ENCODE results near the gene CFI. TPM values are rescaled to one million over a fixed set of nuclear protein-coding genes. Genes with fewer than 3 reads are reported as not detected.

Gene CFI
- total and polyA plus RNA-seq, 12 donors = 5.9 to 219 (median 77.1) TPM

- Histone ChIP-seq H3K4me3 (peak overlapping the region in 1 of 4 donors; percentile 80), H3K27me3 (no peaks in the 10 kb centered on the region), H3K4me1 (replicated peaks in 1 of 2) (peaks cover 10 to 20% of the 10 kb centered on the region in 2 donors), H3K36me3 (replicated peaks in 1 of 2) (peaks cover 0 to 26% of the 10 kb centered on the region in 2 donors), H3K9me3 (replicated peaks in 1 of 3) (no peaks in the 10 kb centered on the region), H3K27ac (peak overlapping the region in 1 of 5 donors; percentile 89)
- TF ChIP-seq POLR2A (IDR thresholded peaks at IDR 0.05) = no peak
- TF ChIP-seq CTCF (IDR thresholded peaks at IDR 0.05) = no peak
- WGBS, 4 donors = 30 to 48% (median 41%) methylated on average over 1 of the region's 1 CpG
- intact Hi-C loops (cut with DNase I) = loop anchor here in 1 of 2 donors (5.0 kb wide), 1 partner anchor 115 kb away; the partner anchor contains the start of gene CASP6
- no peak for DNase-seq
Observed at GRCh38 chr4:109816894-109817293, 15.1 kb upstream of the CFI start.

GRCh38 chr4:109816082-109816442 is 14.3 kb upstream of the CFI start:
- Histone ChIP-seq H3K4me3 (peak overlapping the region; percentile 68 to 88 (median 81)), H3K9me3 (replicated peaks in 1 of 3) (no peaks in the 10 kb centered on the region), H3K27me3 (no peaks in the 10 kb centered on the region), H3K4me1 (replicated peaks in 1 of 2) (peaks cover 10 to 20% of the 10 kb centered on the region in 2 donors), H3K27ac (peak overlapping the region in 2 of 5 donors; percentile 83 to 89), H3K36me3 (replicated peaks in 1 of 2) (peaks cover 0 to 20% of the 10 kb centered on the region in 2 donors)
- WGBS, 4 donors = 0 to 1% (median 0%) methylated on average over 16 to 19 of the region's 19 CpGs
- TF ChIP-seq POLR2A (IDR thresholded peaks at IDR 0.05) (no peak), CTCF (IDR thresholded peaks at IDR 0.05) (no peak)
- intact Hi-C loops (cut with DNase I) = loop anchor here in 1 of 2 donors (5.0 kb wide), 1 partner anchor 114 kb away; the partner anchor contains the start of gene CASP6
- peak in 2 of 7 donors; percentile 8 to 15 for DNase-seq

GRCh38 chr4:109815151-109816081 is 13.6 kb upstream of the CFI start, which contains the start of gene GAR1:
GAR1 (plus strand) TSS chr4:109815762; CDS start chr4:109816165, 403 bp downstream.
- TF ChIP-seq POLR2A (IDR thresholded peaks at IDR 0.05) (peak; percentile 26 to 81), CTCF (IDR thresholded peaks at IDR 0.05) (no peak)
- Histone ChIP-seq H3K4me1 (replicated peaks in 1 of 2) (peaks cover 10 to 20% of the 10 kb centered on the region in 2 donors), H3K27ac (peak within 1 kb of the TSS; percentile 61 to 89 (median 83)), H3K36me3 (replicated peaks in 1 of 2) (peaks cover 0 to 17% of the 10 kb centered on the region in 2 donors), H3K4me3 (peak within 1 kb of the TSS; percentile 68 to 88 (median 81)), H3K9me3 (replicated peaks in 1 of 3) (no peaks in the 10 kb centered on the region), H3K27me3 (no peaks in the 10 kb centered on the region)
- intact Hi-C loops (cut with DNase I) = loop anchor here in 1 of 2 donors (5.0 kb wide), 1 partner anchor 113 kb away; the partner anchor contains the start of gene CASP6
- DNase-seq = peak; percentile 87 to 97 (median 93)
- WGBS, 4 donors = 0 to 1% (median 0%) methylated on average over 40 to 53 of the region's 53 CpGs

GRCh38 chr4:109811707-109812106 is 9.9 kb upstream of the CFI start:
- WGBS, 4 donors = 54 to 62% (median 59%) methylated on average over 3 of the region's 3 CpGs
- Histone ChIP-seq H3K9me3 (replicated peaks in 1 of 3) (no peaks in the 10 kb centered on the region), H3K4me1 (replicated peaks in 1 of 2) (peaks cover 6 to 7% of the 10 kb centered on the region in 2 donors), H3K27ac (no peak overlapping the region), H3K36me3 (replicated peaks in 1 of 2) (no peaks in the 10 kb centered on the region), H3K27me3 (no peaks in the 10 kb centered on the region), H3K4me3 (no peak overlapping the region)
- TF ChIP-seq CTCF (IDR thresholded peaks at IDR 0.05) (no peak), POLR2A (IDR thresholded peaks at IDR 0.05) (no peak)
- no peak for DNase-seq
- intact Hi-C loops (cut with DNase I) = no loop called here
